HS-5 (cell line): ENCODE results near the gene CLNK.

ENCODE experiments used
- DNase-seq: peaks from one replicate; pipeline ENCODE4 v3.0.0-alpha.2; 2012; ENCODE audit warnings: low read depth

Gene CLNK, protein sequence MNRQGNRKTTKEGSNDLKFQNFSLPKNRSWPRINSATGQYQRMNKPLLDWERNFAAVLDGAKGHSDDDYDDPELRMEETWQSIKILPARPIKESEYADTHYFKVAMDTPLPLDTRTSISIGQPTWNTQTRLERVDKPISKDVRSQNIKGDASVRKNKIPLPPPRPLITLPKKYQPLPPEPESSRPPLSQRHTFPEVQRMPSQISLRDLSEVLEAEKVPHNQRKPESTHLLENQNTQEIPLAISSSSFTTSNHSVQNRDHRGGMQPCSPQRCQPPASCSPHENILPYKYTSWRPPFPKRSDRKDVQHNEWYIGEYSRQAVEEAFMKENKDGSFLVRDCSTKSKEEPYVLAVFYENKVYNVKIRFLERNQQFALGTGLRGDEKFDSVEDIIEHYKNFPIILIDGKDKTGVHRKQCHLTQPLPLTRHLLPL

DNA sequence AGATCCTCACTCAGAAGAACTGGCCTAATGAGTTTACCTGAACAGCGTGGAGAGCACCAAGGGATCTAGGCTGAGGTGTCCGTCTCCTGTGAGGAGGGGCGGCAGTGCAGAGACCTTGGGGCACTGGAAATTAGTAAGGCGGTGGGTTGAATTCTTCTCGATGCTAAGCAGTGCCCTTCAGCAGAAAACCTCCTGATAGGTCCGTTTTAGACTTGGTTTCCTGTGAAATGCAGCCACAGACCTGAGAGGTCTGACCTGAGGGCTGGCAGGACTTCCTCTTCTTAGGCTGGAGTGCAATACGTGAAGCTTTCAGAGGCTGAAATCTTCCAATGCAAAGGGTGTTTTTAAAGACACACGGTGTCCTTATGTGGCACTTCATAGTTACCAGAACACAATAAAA lies at the start of gene CLNK:
TSS of gene CLNK (minus strand) at position 138 of the 400 bp plus-strand sequence. CDS start 16,899 bp downstream, outside the sequence.
- DNase-seq: no peak

DNA sequence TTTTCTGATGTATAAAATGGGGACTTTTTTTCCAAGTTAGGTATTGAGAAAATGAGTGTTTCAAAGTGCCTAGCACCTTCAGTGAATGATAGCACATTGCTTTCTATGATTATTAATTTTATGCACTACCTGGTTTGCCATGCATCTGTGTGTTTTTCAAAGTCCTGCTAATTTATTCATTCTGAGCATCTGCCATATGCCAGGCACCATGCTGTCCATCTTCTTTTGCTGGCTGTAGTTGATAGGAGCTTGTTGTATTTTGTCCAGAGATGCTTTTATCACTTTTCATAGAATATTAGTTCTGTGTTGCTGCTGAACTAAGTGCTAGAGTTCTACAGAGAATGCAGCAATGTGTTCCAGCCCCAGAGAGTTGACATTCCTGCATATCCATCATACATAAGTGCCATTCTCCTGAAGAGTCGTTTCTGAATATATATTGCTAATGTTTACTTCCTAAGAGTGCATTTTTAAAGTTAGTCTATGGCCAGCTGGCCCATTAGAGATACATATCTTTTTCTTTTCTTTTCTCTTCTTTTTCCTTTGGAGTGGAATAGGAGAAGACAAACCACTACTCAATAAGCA lies 49.0 kb upstream of the CLNK start:
- no peak for DNase-seq

DNA sequence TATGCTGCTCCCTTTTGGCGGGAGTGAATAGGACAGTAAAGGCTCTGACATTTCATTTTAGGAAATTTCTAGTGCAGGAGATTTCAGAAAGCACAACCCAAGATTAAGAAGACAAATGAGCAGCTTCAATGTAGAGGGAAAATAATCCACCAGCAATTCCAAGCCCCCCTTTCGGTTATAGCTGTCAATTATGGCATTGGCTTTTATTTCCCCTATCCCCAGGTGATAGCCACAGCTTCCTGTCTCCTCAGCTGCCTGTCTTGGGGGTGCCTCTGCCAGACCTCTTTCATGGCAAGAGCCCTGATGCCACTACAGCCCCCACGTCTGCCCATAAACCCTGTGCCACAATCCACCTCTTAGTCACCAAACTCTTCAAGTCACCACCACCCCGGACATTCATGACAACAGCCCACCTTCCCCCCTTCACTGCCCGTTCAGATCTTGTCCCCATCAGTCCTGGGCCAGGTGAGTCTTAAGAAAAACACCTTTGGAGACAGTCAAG lies 48.4 kb upstream of the CLNK start:
- DNase-seq: no peak

DNA sequence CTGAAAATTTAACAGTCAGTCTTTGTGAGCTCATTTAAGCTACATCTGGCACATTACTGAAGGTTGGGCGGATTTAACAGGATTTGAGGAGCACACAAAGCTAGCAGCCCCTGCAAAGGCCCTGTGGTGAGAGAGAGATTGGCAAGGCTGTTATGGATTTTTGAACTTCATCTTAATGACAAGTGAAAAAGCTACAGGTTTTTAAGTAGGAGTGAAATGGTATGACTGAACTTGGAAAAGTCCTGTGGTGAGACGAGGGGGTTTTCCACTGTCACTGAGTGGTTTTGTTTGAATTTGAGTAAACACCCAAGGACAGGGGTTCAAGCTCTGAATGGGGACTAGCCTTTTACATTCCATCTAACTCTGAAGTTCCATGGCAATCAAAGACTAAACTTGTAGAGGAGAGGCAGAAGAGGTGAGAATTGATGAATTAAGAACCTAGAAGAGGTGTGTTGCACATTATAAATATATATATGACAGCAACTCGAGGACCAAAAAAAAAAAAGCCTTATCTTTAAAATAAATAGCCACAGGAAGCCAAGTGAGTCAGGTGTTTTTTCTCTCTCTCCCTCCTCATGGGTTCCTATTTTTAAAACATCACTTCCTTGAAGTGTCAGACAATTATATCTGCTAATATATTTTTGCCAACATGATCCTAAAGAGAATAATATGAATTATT lies 47.8 kb upstream of the CLNK start:
- no peak for DNase-seq

DNA sequence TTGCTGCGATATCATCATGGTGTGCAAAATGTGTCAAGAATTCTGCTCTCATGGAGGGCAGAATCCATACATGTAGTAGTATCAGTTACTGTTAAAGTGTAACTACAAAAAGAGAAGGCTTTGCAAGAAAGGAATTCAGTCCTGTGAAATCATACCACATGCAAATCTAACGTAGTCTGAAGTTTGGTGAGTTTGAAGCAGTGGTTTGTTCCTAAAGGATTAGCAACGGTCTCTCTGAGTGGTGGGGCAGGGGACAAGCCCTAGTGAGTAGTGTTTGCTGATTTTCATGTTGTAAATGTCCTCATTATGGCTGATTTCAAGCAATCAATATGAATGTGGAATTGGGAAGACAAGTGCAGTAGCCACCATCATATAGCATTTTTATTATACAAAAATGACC lies 47.1 kb upstream of the CLNK start:
- DNase-seq: no peak

DNA sequence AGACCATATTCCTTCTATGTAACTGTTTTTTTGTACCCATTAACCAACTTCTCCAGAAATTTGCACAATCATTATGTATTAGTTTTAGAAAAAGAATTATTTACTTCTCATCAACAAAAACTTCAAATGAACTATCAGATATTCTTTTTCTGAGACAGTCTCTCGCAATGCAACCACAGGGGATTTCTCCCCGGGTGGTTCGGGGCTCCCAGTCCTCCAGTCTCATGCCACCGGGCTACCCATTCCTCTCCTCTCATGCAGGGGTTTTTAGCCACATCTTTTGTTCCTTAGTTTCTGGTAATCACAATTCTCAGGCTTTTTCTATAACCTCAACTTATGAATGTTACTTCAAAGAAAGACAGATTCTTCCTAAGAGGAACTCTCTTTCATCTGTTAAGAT lies 46.6 kb upstream of the CLNK start:
- no peak for DNase-seq

DNA sequence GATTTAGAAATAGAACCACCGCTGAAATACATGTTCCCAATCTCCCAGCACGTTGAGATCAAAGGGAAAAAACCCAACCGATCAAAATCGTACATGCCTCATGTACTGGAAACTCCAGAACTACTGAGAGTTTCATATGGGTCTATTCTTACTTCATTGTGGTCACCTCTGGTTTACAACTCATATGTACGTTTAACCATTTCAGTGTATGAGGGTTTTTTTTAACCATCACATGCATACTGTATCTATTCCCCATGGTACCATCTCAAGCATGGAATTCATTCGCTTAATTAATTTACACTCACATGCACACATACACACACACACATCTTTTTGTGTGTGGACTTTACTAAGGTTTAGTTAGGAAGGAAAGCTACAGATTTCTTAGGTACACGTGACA lies 46.0 kb upstream of the CLNK start:
- no peak for DNase-seq

DNA sequence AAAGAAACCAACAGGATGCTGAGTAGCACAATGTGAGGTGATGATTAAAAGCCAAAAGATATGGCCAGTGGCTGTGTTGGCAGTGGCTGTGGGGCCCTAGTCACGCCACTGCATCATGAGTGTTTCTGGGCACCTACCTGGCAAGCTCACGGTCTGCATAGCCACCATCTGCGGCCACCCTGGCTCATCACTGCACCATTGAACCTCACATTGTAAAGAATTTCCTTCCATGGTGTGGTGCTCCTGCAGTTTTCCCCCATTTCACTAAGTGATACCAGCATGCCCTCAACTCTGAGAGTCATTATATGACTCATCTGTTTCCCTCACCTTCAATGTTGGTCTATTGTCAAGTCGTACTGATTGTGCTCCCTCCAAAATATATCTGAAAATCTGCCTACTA lies 45.5 kb upstream of the CLNK start:
- DNase-seq: no peak

DNA sequence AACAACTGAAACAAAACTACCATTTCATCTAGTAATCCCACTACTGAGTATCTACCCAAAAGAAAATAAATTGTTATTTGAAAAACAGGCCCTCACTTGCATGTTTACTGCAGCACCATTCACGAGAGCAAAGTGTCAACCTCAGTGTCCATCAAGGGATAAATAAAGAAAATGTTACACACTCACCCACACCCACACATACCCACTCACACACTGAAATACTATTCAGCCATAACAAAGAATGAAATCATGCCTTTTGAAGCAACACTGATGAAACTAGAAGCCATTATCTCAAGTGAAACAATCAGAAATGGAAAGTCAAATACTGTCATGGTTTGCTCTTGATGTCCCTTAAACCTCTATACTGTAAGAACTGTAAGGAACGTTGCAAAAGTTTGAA lies 44.8 kb upstream of the CLNK start:
- no peak for DNase-seq

DNA sequence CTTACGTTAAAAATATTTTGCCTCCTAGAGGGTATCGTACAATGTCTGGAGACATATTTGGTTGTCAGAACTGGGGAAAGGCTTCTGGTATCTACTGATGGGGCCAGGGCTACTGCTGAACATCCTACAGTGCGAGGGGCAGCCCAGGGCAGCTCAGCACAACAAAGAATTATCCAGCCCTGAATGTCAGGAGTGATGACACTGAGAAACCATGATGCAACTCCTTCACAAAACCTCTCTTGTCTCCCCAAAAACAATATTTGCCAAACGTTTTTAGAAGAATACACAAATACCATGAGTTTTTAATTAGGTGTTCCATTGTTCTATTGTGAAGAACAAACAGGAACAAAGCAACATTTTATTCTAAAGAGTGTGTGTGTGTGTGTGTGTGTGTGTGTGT lies 43.4 kb upstream of the CLNK start:
- no peak for DNase-seq

DNA sequence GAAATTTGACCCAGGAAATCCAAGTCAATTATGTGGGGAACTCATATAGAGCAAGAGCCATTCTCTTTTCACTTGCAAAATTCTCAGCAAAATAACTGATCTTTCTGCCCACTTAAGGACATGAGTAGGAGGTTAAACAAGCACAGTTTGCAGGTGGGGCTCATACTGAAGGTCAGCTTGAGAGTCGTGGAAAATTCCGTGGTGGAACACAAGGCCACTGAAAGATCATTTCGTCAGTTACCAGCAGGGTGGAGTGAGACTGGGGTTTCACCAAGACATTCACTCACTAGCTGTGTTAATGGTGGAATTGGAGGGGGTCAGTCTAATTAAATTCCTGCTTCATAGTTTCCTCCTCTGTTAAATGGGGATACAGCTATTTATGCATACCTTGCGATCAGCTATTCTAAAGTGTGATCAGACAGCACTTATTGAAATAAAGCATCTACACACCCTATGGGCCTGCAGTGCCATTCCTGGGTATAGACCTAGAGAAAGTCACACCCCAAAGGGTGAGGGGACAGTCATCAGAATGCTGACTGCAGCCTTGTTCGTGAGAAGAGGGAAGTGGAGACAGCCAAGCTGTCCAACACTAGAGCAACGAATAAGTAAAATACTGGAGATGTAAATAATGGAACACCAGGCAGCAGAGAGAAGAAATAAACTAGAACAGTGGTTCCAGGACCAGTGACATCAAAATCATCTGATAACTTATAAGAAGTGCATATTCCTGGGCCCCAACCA lies 42.7 kb upstream of the CLNK start:
- no peak for DNase-seq

DNA sequence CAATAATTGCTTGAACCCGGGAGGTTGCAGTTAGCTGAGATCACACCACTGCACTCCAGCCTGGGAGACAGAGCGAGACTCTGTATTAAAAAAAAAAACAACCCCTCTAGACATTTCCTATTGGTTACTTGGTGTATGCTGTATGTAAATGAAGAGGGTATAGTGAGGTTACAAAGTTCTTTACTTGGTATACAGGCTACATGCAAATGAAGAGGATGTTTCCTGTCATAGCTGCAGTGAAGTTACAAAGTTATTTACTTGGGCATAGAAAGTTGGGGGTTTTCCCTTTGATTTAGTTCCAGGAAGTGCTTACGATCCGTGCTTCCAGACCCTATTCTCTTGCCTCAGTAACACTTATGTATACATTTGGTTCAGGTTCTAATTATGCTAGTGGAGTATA lies 38.4 kb upstream of the CLNK start:
- no peak for DNase-seq

DNA sequence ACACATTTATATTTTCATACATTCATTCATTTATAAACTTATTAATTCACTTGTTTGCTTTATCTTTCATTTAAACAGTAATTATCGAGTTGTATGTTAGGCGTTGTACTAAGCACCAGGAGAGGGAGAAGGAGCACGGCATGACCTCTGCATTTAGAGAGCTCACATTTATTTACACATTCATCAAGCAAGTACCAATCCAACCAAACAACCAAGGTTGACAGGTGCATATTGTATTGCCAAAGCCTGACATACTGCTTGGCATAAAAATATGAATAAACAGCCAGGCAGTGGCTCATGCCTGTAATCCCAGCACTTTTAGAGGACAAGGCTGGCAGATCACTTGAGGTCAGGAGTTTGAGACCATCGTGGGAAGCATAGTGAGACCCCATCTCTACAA lies 37.0 kb upstream of the CLNK start:
- no peak for DNase-seq

DNA sequence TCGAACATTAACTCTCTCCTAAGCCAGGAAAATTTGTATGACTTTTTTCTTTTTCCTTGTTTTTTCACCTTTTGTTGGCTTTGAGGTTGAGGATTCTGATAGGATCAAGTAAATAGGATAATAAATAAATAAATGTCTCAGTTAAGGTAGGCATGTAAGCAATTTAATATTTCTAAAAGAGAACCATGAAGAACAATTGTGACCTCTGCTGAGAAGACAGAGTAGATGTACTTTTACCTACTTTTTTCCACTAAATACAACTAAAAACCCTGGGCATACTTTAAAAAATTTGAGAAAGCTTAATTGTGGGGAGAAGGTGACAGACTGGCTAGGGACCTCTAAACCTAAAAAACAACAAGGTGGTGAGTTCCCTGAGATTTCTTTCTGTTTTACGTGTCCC lies 31.6 kb upstream of the CLNK start:
- no peak for DNase-seq

DNA sequence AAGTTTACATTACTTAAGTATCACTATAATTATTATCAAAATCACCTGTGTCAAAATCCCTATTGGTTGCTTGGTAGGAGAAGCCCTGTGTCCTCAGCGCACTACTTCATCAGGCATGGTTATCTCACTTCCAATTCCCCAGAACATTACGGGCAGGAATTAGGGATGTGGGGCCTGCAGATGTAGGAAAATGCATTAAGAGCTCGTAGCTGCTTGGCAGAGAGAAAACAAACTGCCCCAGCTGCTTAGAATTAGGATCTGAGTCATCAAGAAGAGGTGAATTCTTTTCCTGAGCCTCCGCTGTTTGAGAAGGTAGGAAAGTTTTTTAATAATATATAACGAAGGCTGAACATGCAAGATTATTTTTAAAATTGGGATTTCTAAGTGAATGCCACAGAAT lies 31.1 kb upstream of the CLNK start:
- no peak for DNase-seq

DNA sequence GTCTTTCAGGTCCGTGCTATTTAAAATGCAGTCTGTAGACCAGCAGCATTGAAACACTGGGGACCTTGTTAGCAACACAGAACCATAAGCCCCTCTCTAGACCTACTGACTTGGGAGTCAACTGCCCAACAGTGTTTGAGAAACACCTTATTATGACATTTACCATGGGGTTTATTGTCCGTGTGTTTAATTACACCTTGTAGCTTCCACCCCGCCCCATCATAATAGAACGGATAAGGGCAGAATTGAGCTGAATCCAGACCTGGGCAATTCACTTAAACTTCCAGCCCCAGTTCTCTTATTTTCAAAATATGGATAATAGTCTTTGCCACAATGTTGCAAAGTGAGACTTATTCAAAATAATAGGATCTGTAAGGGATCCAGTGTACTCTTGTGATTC lies 30.6 kb upstream of the CLNK start:
- no peak for DNase-seq

DNA sequence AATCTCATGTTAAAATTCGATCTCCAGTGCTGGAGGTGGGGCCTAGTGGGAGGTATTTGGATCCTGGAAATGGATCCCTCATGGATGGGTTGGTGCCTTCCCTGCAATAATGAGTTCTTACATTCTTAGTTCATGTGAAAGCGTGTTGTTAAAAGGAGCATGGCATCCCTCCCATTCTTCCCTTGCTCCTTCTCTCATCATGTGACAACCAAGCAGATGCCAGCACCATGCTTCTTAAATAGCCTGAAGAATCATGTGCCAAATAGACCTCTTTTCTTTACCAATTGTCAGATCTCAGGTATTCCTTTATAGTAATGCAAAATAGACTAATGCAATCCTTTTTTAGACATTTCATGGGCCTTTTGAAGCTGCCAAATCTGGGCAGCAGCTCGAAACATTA lies 29.0 kb upstream of the CLNK start:
- DNase-seq: no peak

DNA sequence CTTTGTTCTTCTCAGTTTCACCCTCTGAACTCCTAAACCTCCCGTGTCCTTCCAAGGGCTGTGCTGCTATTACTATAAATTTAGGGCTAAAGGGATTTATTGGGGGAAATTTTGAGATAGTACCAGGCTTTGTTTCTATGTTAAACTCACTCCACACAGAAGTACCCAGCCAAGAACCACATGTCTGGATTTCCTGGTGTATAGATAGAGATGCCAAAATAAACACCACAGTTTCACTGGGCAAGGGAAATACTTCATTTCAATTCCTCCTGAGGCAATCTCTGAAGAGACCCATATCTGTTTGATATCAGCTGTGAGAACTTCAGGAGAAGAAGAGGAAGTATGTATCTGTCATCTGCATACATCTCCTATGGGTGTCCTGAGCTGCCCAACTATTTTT lies 21.7 kb upstream of the CLNK start:
- no peak for DNase-seq

DNA sequence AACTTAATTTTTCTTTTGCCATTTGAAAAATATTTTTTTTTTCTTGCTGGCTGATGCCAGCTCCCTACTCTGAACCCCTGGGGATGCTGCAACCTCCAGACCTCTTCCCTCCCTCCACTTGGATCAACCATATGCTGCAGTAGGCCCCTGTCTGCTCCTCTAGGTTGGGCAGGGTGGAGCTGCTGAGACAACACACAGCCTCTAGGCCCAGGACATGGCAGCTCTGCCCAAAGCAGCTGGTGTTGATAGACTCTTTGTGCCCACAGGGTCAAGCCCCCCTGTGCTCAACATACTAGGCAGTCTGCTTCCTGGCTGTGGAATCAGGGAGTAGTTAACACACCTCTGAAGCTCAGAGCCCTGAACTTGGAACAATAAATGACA lies 19.9 kb upstream of the CLNK start:
- DNase-seq: no peak

DNA sequence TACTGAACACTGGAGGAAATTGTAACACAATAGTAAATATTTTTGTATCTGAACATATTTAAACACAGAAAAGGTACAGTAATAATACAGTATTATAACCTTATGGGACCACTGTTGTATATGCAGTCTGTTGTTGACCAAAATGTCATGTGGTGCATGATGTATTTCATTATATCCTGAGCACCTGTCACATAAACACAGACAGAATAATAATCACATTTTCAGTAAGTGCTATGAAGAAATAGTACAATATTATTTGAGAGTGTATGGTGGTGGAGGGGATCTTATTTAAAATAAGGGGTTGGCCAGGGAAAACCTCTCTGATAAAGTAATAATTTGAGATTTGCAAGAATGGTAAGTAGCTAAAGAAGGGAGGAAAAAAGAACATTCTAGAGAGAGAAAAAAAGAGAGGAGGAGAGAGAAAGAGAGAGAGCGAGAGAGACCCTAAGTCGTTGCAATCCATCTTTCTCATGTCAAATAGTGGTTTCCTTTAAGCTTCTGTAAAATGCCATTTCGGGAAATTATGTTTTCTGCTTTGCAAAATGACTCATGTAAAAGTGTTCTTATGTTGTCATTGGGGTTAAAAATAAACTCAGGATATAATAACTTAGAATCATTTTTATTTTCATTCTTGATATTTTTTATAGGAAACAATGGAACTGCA lies 19.3 kb upstream of the CLNK start:
- DNase-seq: no peak

DNA sequence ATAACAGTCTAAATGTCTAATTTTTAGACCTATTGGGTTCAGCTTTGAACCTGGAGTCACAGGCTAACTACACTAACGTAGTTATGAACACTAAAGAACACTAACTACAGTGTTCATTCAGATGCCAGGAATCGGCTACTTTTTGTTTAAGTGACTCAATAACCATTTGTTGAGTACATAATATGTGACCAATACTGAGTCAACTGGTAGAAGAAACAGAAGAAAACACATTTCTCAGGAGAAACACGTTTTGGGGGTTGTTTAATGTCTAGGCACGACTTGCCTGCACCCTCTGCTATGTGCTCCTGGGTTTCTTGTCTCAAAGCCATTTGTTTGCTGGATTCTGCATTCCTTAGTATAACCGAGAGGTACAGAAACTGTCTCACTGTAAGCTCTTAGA lies 18.6 kb upstream of the CLNK start:
- DNase-seq: no peak
